Left lung (tissue), 10 donors: ENCODE results near the gene DMD. TPM values are rescaled to one million over a fixed set of nuclear protein-coding genes. Genes with fewer than 3 reads are reported as not detected.

Experiments
- ATAC-seq: fragments of 200-7000 bp; cut with Tn5 transposase; one replicate; pipeline ENCODE4 v1.9.1; 2020; ENCODE audit warnings: moderate library complexity
- DNase-seq, 4 donors: peaks; one replicate each; pipeline ENCODE4 v3.0.0-alpha.2; 2013 to 2020
- H3K27ac ChIP-seq, 2 donors: fragments of 200-600 bp; sonication (generic) in 1 of 2; one replicate each; pipeline versions ENCODE4 v1.5.0 to v1.8.0; 2020 to 2021
- H3K27me3 ChIP-seq, 2 donors: fragments of 200-600 bp; sonication (generic) in 1 of 2; one replicate each; pipeline versions ENCODE4 v1.5.0 to v1.8.0; 2020 to 2021
- H3K36me3 ChIP-seq, 2 donors: fragments of 200-600 bp; sonication (generic) in 1 of 2; one replicate each; pipeline versions ENCODE4 v1.5.0 to v1.8.0; 2020 to 2021
- H3K4me1 ChIP-seq, 2 donors: fragments of 200-600 bp; one replicate each; pipeline ENCODE4 v1.8.0; 2021
- H3K4me3 ChIP-seq, 2 donors: fragments of 200-600 bp; sonication (generic) in 1 of 2; one replicate each; pipeline versions ENCODE4 v1.5.0 to v1.8.0; 2020 to 2021; ENCODE audit warnings: mild to moderate bottlenecking in 1 of 2
- H3K9me3 ChIP-seq, 2 donors: fragments of 200-600 bp; sonication (generic) in 1 of 2; one replicate each; pipeline versions ENCODE4 v1.5.0 to v1.8.0; 2020 to 2021
- CTCF ChIP-seq, 2 donors: fragments of 200-600 bp; sonication (generic) in 1 of 2; IDR thresholded peaks; one replicate each; pipeline versions ENCODE4 v1.5.0 to v1.8.0; 2021; ENCODE audit warnings: antibody characterized with exemption in 2 of 2
- intact Hi-C, 2 donors: fragments of 100-400 bp; cut with DNase I; formaldehyde crosslinking; loops; one replicate each; pipeline versions ENCODE4 v1.11.2 to v1.14.2; 2022
- polyA plus RNA-seq, 6 donors: library from polyadenylated mRNA; unstranded; fragments of 120-200 nt; gene quantifications; one replicate each; pipeline ENCODE4 v1.2.1, GENCODE V29; 2013; ENCODE audit not compliant: insufficient read length in 6 of 6
- total RNA-seq, 2 donors: library from RNA; stranded (reverse); fragmentation: NEBNext Ultra II Directional; extraction: Animal tissue kit (Norgen Biotek cat#: 25700); gene quantifications; one replicate each; pipeline ENCODE4 v1.2.1, GENCODE V29; 2021
- donor health status: DM: no; HTN: yes; CAD: no.
- donor health status: DM: no; HTN: no; CAD: no.

Gene DMD
- total and polyA plus RNA-seq, 8 donors, result 16.6 to 68.8 (median 54.0) TPM

DNA sequence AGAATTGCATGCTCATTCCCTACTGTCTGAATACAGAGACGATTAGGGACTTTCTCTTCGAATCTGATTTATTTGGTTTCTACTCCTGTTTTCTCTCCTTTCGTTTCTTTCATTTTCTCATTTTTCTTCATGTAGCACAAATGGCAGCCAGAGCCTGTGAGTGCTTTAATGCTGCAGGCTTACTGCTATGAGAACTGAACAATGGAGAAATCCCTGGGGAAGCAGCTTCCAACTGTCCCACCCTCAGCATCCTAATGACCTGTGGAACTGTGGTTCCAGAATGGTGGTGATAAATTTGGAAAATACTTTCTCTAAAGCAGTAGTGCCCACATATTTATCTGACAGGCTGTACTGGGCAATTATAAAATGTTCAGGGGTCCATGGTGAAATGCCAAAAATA lies 930.4 kb downstream of the DMD start:
- Histone ChIP-seq H3K27ac (no peak overlapping the region), H3K4me1 (no peaks in the 10 kb centered on the region), H3K9me3 (no peaks in the 10 kb centered on the region), H3K4me3 (no peak overlapping the region), H3K27me3 (no peaks in the 10 kb centered on the region), H3K36me3 (no peaks in the 10 kb centered on the region)
- DNase-seq (no peak), ATAC-seq (no peak)
- intact Hi-C loops, result no loop called here
- no peak for TF ChIP-seq CTCF (IDR thresholded peaks at IDR 0.05)

GRCh38 chrX:32280489-32280888 lies 930.9 kb downstream of the DMD start:
- Histone ChIP-seq H3K27ac (no peak overlapping the region), H3K36me3 (no peaks in the 10 kb centered on the region), H3K27me3 (no peaks in the 10 kb centered on the region), H3K4me1 (no peaks in the 10 kb centered on the region), H3K9me3 (no peaks in the 10 kb centered on the region), H3K4me3 (no peak overlapping the region)
- no peak for ATAC-seq
- intact Hi-C loops, result no loop called here
- no peak for TF ChIP-seq CTCF (IDR thresholded peaks at IDR 0.05)
- no peak for DNase-seq

GRCh38 chrX:32276153-32276552 lies 935.2 kb downstream of the DMD start:
- no peak for TF ChIP-seq CTCF (IDR thresholded peaks at IDR 0.05)
- Histone ChIP-seq H3K4me1 (no peaks in the 10 kb centered on the region), H3K4me3 (no peak overlapping the region), H3K27ac (no peak overlapping the region), H3K27me3 (no peaks in the 10 kb centered on the region), H3K9me3 (no peaks in the 10 kb centered on the region), H3K36me3 (no peaks in the 10 kb centered on the region)
- intact Hi-C loops, result no loop called here
- DNase-seq, result no peak
- ATAC-seq, result no peak

GRCh38 chrX:32269866-32270265 lies 941.5 kb downstream of the DMD start:
- H3K27me3 ChIP-seq, result no peaks in the 10 kb centered on the region
- TF ChIP-seq CTCF (IDR thresholded peaks at IDR 0.05), result no peak
- DNase-seq (peak in 2 of 4 donors; percentile 61 to 76), ATAC-seq (no peak)
- no peaks in the 10 kb centered on the region for H3K36me3 ChIP-seq
- no peak overlapping the region for H3K27ac ChIP-seq
- no peaks in the 10 kb centered on the region for H3K4me1 ChIP-seq
- no peak overlapping the region for H3K4me3 ChIP-seq
- peaks cover 0 to 8% of the 10 kb centered on the region in 2 donors for H3K9me3 ChIP-seq
- intact Hi-C loops, result no loop called here

- Histone ChIP-seq H3K27me3 (no peaks in the 10 kb centered on the region), H3K27ac (no peak overlapping the region), H3K4me1 (no peaks in the 10 kb centered on the region), H3K4me3 (no peak overlapping the region), H3K36me3 (no peaks in the 10 kb centered on the region), H3K9me3 (peaks cover 0 to 12% of the 10 kb centered on the region in 2 donors)
- intact Hi-C loops, result no loop called here
- no peak for TF ChIP-seq CTCF (IDR thresholded peaks at IDR 0.05)
- ATAC-seq, result no peak
- DNase-seq, result no peak
These were observed 943.1 kb downstream of the DMD start for GRCh38 chrX:32268207-32268606.
